HuH-7 (cell line): ENCODE results near the gene GPC6.
"Not testable (repeated sequence)": the region's sequence is repeated elsewhere in the genome, so short reads cannot be mapped to it uniquely, and the experiment has no call there.

Experiments used
- DNase-seq: peaks from one replicate; pipeline ENCODE4 v3.0.0; 2011; ENCODE audit warnings: low spot score

The GPC6 gene

GRCh38 chr13:94328381-94329041, 1101.9 kb downstream of the GPC6 start:
- no peak for DNase-seq

- DNase-seq: no peak
Observed at GRCh38 chr13:94329277-94329676, 1102.7 kb downstream of the GPC6 start.

- DNase-seq: no peak
Observed at GRCh38 chr13:94329754-94330551, 1103.3 kb downstream of the GPC6 start.

GRCh38 chr13:94330552-94331071, 1104.0 kb downstream of the GPC6 start:
- no peak for DNase-seq

- no peak for DNase-seq
Observed at GRCh38 chr13:94331281-94331680, 1104.7 kb downstream of the GPC6 start.

- DNase-seq: no peak
Observed at GRCh38 chr13:94332359-94333096, 1105.9 kb downstream of the GPC6 start.

- DNase-seq: no peak
Observed at GRCh38 chr13:94333131-94333820, 1106.7 kb downstream of the GPC6 start.

GRCh38 chr13:94335761-94336526, 1109.3 kb downstream of the GPC6 start:
- DNase-seq: no peak

GRCh38 chr13:94339116-94339687, 1112.6 kb downstream of the GPC6 start:
- DNase-seq: no peak

GRCh38 chr13:94342436-94343242, 1116.0 kb downstream of the GPC6 start:
- DNase-seq: no peak

- no peak for DNase-seq
Observed at GRCh38 chr13:94343243-94343585, 1116.6 kb downstream of the GPC6 start.

GRCh38 chr13:94343687-94344086, 1117.1 kb downstream of the GPC6 start:
- not testable (repeated sequence) for DNase-seq

GRCh38 chr13:94344126-94344818, 1117.7 kb downstream of the GPC6 start:
- no peak for DNase-seq

- DNase-seq: no peak
Observed at GRCh38 chr13:94345374-94346195, 1119.0 kb downstream of the GPC6 start.

- no peak for DNase-seq
Observed at GRCh38 chr13:94346261-94347019, 1119.8 kb downstream of the GPC6 start.

GRCh38 chr13:94351292-94351990, 1124.8 kb downstream of the GPC6 start:
- no peak for DNase-seq

GRCh38 chr13:94352057-94352456, 1125.5 kb downstream of the GPC6 start:
- no peak for DNase-seq
